ENCODE measurements around the gene BMX.

GRCh38 chrX:15465896-15466651, 34.5 kb upstream of the BMX start:
- TF ChIP-seq CTCF (IDR thresholded peaks at IDR 0.05): no peak
- no peak for TF ChIP-seq ZFX (IDR thresholded peaks at IDR 0.05; ENCODE audit: borderline replicate concordance)
